ENCODE measurements around the gene TIMM10B.
A peak's percentile ranks its signal among the peaks of the same experiment; 100 is the strongest.

TIMM10B gene

DNA sequence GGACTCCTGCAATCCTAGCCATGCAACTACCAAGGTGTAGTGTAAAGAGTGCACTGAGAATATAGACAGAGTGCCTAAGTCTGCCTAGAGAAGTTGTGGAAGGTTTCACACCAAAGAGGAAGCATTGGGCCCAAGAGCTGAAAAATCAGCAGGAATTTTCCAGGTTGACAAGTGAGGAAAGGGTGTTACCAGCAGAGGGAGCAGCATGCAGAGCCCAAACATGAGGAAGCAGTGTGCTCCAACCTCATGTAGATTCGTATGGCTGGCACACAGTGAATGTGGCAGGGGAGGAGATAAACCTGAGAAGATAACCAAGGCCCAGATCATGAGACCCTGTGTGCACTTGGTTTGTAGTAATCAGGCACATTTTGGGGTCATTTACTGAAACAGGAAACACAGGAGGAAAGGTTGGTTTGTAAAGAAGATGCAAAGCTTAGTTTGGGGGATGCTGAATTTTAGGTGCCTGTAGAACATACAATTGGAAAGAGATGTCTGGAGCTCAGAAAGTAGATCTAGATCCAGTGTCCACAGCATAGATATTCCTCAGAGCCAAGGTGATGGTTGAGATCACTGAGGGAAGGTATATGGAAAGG lies 42.2 kb upstream of the TIMM10B start:
- no peak overlapping the region for H2AK5ac ChIP-seq (ENCODE audit: low read length)
- no peak overlapping the region for H3K23ac ChIP-seq (ENCODE audit: low read length)
- no peaks in the 10 kb centered on the region for H3K79me2 ChIP-seq (ENCODE audit: control insufficient read depth, insufficient read depth, low read length)
- no CpG with 5 or more reads among the region's 1 CpG for WGBS (ENCODE audit: extremely low coverage, insufficient coverage, low lambda C conversion rate)
- no peaks in the 10 kb centered on the region for H3K79me1 ChIP-seq (ENCODE audit: low read length)
- peak; percentile 83 for DNase-seq
- H4K5ac ChIP-seq (ENCODE audit: low read length): no peak overlapping the region
- no peak overlapping the region for H3K4ac ChIP-seq (ENCODE audit: low read depth, low read length)
- H3K4me2 ChIP-seq (ENCODE audit: low read length): no peak overlapping the region
- H4K8ac ChIP-seq (ENCODE audit: low read depth, low read length): no peak overlapping the region
- no peak overlapping the region for H3K56ac ChIP-seq (ENCODE audit: low read length)
- no peak overlapping the region for H3K9ac ChIP-seq (ENCODE audit: low read length)
- no peak overlapping the region for H2BK5ac ChIP-seq (ENCODE audit: low read length)
- peaks cover 5% of the 10 kb centered on the region for H3K4me1 ChIP-seq (ENCODE audit: control insufficient read depth, low read depth, low read length)
- H3K18ac ChIP-seq (ENCODE audit: low read length): no peak overlapping the region
- no peaks in the 10 kb centered on the region for H3K36me3 ChIP-seq (ENCODE audit: control insufficient read depth, insufficient read depth, low read length)
- H3K27me3 ChIP-seq (ENCODE audit: insufficient read depth, low read length, poor library complexity): no peaks in the 10 kb centered on the region
- H3K27ac ChIP-seq (ENCODE audit: low read depth, low read length): no peak overlapping the region
- H2BK15ac ChIP-seq (replicated peaks; ENCODE audit: low read depth): no peak overlapping the region
- H3K4me3 ChIP-seq (ENCODE audit: low read length): no peak overlapping the region
- H2BK120ac ChIP-seq (ENCODE audit: low read depth, low read length): no peak overlapping the region

DNA sequence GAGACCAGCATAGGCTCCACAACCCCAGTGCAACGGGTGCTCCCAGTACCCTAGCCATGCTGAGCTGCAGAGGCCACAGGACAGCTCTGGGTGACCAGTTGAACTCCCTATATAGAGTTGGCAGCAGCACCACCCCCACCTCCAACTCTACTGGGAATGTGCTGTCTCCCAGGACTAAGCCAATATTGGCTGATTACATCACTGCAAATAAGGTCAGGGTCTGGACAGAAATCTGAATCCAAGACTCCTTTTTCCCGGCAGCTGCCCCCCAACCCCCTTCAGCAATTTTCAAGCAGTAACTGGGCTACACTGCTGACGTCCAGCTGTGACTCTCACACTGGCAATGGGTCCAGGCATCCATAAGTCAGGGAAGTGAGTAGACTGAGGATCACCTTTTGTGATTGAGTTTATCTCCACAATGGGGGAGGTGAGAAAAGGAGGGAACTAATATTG lies 40.4 kb upstream of the TIMM10B start, which contains the start of gene HPX:
TSS of gene HPX (minus strand) at position 82 of the 453 bp plus-strand sequence. CDS start at position 58, 24 bp downstream.
- H3K79me2 ChIP-seq (ENCODE audit: control insufficient read depth, insufficient read depth, low read length): no peaks in the 10 kb centered on the region
- H3K18ac ChIP-seq (ENCODE audit: low read length): no peak within 1 kb of the TSS
- no peaks in the 10 kb centered on the region for H3K36me3 ChIP-seq (ENCODE audit: control insufficient read depth, insufficient read depth, low read length)
- no peak within 1 kb of the TSS for H3K4me3 ChIP-seq (ENCODE audit: low read length)
- no peak within 1 kb of the TSS for H2AK5ac ChIP-seq (ENCODE audit: low read length)
- no peaks in the 10 kb centered on the region for H3K27me3 ChIP-seq (ENCODE audit: insufficient read depth, low read length, poor library complexity)
- H4K8ac ChIP-seq (ENCODE audit: low read depth, low read length): no peak within 1 kb of the TSS
- no peak within 1 kb of the TSS for H3K4ac ChIP-seq (ENCODE audit: low read depth, low read length)
- no peaks in the 10 kb centered on the region for H3K79me1 ChIP-seq (ENCODE audit: low read length)
- peaks cover 5% of the 10 kb centered on the region for H3K4me1 ChIP-seq (ENCODE audit: control insufficient read depth, low read depth, low read length)
- no peak within 1 kb of the TSS for H3K27ac ChIP-seq (ENCODE audit: low read depth, low read length)
- DNase-seq: no peak
- H2BK5ac ChIP-seq (ENCODE audit: low read length): no peak within 1 kb of the TSS
- no CpG with 5 or more reads among the region's 3 CpGs for WGBS (ENCODE audit: extremely low coverage, insufficient coverage, low lambda C conversion rate)
- no peak within 1 kb of the TSS for H3K23ac ChIP-seq (ENCODE audit: low read length)
- no peak within 1 kb of the TSS for H2BK15ac ChIP-seq (replicated peaks; ENCODE audit: low read depth)
- H3K9ac ChIP-seq (ENCODE audit: low read length): no peak within 1 kb of the TSS
- H2BK120ac ChIP-seq (ENCODE audit: low read depth, low read length): no peak within 1 kb of the TSS
- H3K4me2 ChIP-seq (ENCODE audit: low read length): no peak within 1 kb of the TSS
- no peak within 1 kb of the TSS for H3K56ac ChIP-seq (ENCODE audit: low read length)
- no peak within 1 kb of the TSS for H4K5ac ChIP-seq (ENCODE audit: low read length)

DNA sequence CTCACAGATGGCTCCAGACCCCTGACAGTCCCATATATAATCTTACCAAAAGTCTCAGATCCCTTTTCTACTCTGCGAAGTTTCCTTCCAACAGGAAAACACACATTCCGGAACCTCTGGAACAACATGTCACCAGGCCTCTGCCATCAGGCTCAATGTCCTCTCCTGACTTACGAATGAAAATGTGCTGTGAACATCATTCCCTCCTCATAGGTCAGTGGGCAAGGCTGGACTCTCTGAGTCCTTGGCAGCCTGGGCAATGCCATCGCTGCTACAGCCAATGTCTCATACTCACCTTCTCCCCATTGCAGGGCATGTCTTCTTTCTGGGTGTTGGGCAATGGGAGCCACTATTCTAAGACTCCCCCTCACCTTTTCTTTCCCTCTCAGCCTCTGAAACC lies 38.9 kb upstream of the TIMM10B start:
- no peaks in the 10 kb centered on the region for H3K79me2 ChIP-seq (ENCODE audit: control insufficient read depth, insufficient read depth, low read length)
- DNase-seq: no peak
- H2BK5ac ChIP-seq (ENCODE audit: low read length): no peak overlapping the region
- WGBS (ENCODE audit: extremely low coverage, insufficient coverage, low lambda C conversion rate): no CpG with 5 or more reads among the region's 4 CpGs
- H3K9ac ChIP-seq (ENCODE audit: low read length): no peak overlapping the region
- H3K56ac ChIP-seq (ENCODE audit: low read length): no peak overlapping the region
- H3K27ac ChIP-seq (ENCODE audit: low read depth, low read length): no peak overlapping the region
- no peak overlapping the region for H2BK15ac ChIP-seq (replicated peaks; ENCODE audit: low read depth)
- no peak overlapping the region for H3K4ac ChIP-seq (ENCODE audit: low read depth, low read length)
- no peaks in the 10 kb centered on the region for H3K36me3 ChIP-seq (ENCODE audit: control insufficient read depth, insufficient read depth, low read length)
- no peak overlapping the region for H4K5ac ChIP-seq (ENCODE audit: low read length)
- H2AK5ac ChIP-seq (ENCODE audit: low read length): no peak overlapping the region
- no peak overlapping the region for H3K18ac ChIP-seq (ENCODE audit: low read length)
- no peaks in the 10 kb centered on the region for H3K79me1 ChIP-seq (ENCODE audit: low read length)
- H3K27me3 ChIP-seq (ENCODE audit: insufficient read depth, low read length, poor library complexity): no peaks in the 10 kb centered on the region
- no peak overlapping the region for H3K4me3 ChIP-seq (ENCODE audit: low read length)
- H3K4me2 ChIP-seq (ENCODE audit: low read length): no peak overlapping the region
- H3K4me1 ChIP-seq (ENCODE audit: control insufficient read depth, low read depth, low read length): peaks cover 5% of the 10 kb centered on the region
- no peak overlapping the region for H4K8ac ChIP-seq (ENCODE audit: low read depth, low read length)
- no peak overlapping the region for H2BK120ac ChIP-seq (ENCODE audit: low read depth, low read length)
- H3K23ac ChIP-seq (ENCODE audit: low read length): no peak overlapping the region

DNA sequence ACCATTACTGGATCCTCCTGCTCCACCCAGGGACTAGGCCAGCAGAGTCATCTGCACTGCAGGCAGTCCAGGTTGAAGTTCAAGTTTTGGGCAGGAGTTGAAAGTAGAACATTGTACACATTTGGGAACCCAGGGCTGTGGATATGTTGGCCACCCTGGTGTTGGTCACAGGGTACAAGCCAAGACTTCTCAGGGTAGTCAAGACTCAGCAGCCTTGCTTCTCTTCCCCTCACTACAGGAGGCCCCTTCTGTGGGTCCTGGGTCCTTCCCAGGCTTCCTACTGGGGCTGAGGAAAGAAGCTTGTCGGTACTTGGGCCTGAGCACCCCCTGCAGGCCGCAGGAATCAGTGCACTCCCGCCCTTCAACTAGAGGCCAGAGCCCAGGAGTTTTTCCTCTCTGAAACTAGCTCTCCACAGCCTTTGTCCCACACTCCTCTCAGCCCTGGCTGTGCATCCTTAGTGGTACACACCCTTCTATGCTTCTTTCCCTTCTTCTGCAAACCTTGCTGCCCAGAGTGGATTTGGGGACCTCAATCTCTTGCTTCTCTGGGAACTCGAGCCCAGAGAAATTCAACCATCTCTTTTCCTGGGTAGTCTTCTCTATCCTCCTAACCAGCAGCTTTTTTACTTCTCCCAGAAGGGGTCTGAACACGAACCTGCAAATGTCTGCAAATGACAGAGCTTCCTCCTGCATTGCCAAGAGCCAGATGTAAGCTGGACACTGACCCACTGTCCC lies 37.9 kb upstream of the TIMM10B start:
- Histone ChIP-seq H3K4me3 (ENCODE audit: low read length) (no peak overlapping the region), H3K4ac (ENCODE audit: low read depth, low read length) (no peak overlapping the region), H2BK5ac (ENCODE audit: low read length) (no peak overlapping the region), H4K8ac (ENCODE audit: low read depth, low read length) (no peak overlapping the region), H3K79me2 (ENCODE audit: control insufficient read depth, insufficient read depth, low read length) (no peaks in the 10 kb centered on the region), H3K18ac (ENCODE audit: low read length) (no peak overlapping the region), H3K36me3 (ENCODE audit: control insufficient read depth, insufficient read depth, low read length) (no peaks in the 10 kb centered on the region), H3K4me1 (ENCODE audit: control insufficient read depth, low read depth, low read length) (peaks cover 5% of the 10 kb centered on the region), H2AK5ac (ENCODE audit: low read length) (no peak overlapping the region), H3K27ac (ENCODE audit: low read depth, low read length) (no peak overlapping the region), H3K23ac (ENCODE audit: low read length) (no peak overlapping the region), H2BK15ac (replicated peaks; ENCODE audit: low read depth) (no peak overlapping the region), H3K79me1 (ENCODE audit: low read length) (no peaks in the 10 kb centered on the region), H3K9ac (ENCODE audit: low read length) (no peak overlapping the region), H3K27me3 (ENCODE audit: insufficient read depth, low read length, poor library complexity) (no peaks in the 10 kb centered on the region), H3K4me2 (ENCODE audit: low read length) (no peak overlapping the region), H3K56ac (ENCODE audit: low read length) (no peak overlapping the region), H2BK120ac (ENCODE audit: low read depth, low read length) (no peak overlapping the region), H4K5ac (ENCODE audit: low read length) (no peak overlapping the region)
- peak; percentile 69 for DNase-seq
- WGBS (ENCODE audit: extremely low coverage, insufficient coverage, low lambda C conversion rate): no CpG with 5 or more reads among the region's 5 CpGs

DNA sequence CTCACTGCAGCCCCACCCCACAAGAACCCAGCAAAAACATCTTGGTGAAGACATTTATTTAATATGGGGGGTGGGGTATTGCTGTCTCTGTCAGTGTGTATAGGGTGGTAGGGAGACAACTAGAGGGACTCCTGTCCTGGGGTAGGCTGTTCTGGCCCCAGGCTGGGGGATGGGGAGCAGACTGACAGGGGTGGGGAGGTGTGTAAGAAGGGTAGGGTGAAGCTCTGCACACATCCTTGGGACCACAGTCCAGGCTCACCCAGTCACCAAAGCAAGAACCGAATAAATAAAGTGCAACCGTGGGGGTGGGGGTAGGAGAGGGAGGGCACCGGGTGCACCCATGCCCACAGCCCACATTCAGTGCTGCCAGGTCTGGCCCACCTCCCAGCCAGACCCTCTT lies 32.7 kb upstream of the TIMM10B start:
- no peak overlapping the region for H2BK120ac ChIP-seq (ENCODE audit: low read depth, low read length)
- no peak for DNase-seq
- no peak overlapping the region for H3K18ac ChIP-seq (ENCODE audit: low read length)
- no peak overlapping the region for H3K4me3 ChIP-seq (ENCODE audit: low read length)
- H2BK5ac ChIP-seq (ENCODE audit: low read length): no peak overlapping the region
- no peaks in the 10 kb centered on the region for H3K79me1 ChIP-seq (ENCODE audit: low read length)
- H3K4ac ChIP-seq (ENCODE audit: low read depth, low read length): no peak overlapping the region
- no peaks in the 10 kb centered on the region for H3K27me3 ChIP-seq (ENCODE audit: insufficient read depth, low read length, poor library complexity)
- no peak overlapping the region for H3K23ac ChIP-seq (ENCODE audit: low read length)
- H3K36me3 ChIP-seq (ENCODE audit: control insufficient read depth, insufficient read depth, low read length): peaks cover 1% of the 10 kb centered on the region
- no peak overlapping the region for H4K8ac ChIP-seq (ENCODE audit: low read depth, low read length)
- no peak overlapping the region for H3K56ac ChIP-seq (ENCODE audit: low read length)
- WGBS (ENCODE audit: extremely low coverage, insufficient coverage, low lambda C conversion rate): no CpG with 5 or more reads among the region's 3 CpGs
- H2BK15ac ChIP-seq (replicated peaks; ENCODE audit: low read depth): no peak overlapping the region
- no peaks in the 10 kb centered on the region for H3K79me2 ChIP-seq (ENCODE audit: control insufficient read depth, insufficient read depth, low read length)
- no peak overlapping the region for H2AK5ac ChIP-seq (ENCODE audit: low read length)
- no peak overlapping the region for H3K27ac ChIP-seq (ENCODE audit: low read depth, low read length)
- no peak overlapping the region for H4K5ac ChIP-seq (ENCODE audit: low read length)
- no peak overlapping the region for H3K4me2 ChIP-seq (ENCODE audit: low read length)
- no peaks in the 10 kb centered on the region for H3K4me1 ChIP-seq (ENCODE audit: control insufficient read depth, low read depth, low read length)
- H3K9ac ChIP-seq (ENCODE audit: low read length): no peak overlapping the region

All from mesendoderm (in vitro differentiated cells).